HG03108 (cell line): ENCODE data around the gene IGLL5.
"Not testable (repeated sequence)": the region's sequence is repeated elsewhere in the genome, so short reads cannot be mapped to it uniquely, and the experiment has no call there.

Experiments
- ATAC-seq: cut with Tn5 transposase; IDR thresholded peaks from one replicate; pipeline ENCODE4 v1.9.1; 2021; ENCODE audit warnings: moderate library complexity; ENCODE audit not compliant: unreplicated experiment

The IGLL5 gene

GRCh38 chr22:22912988-22913253, 25.3 kb downstream of the IGLL5 start:
- no peak for ATAC-seq

GRCh38 chr22:22913989-22914388, 26.4 kb downstream of the IGLL5 start:
- ATAC-seq: no peak

- no peak for ATAC-seq
These were observed 27.4 kb downstream of the IGLL5 start for GRCh38 chr22:22914726-22915669.

- ATAC-seq: no peak
These were observed 28.0 kb downstream of the IGLL5 start for GRCh38 chr22:22915670-22916035.

- ATAC-seq: no peak
These were observed 28.8 kb downstream of the IGLL5 start for GRCh38 chr22:22916215-22916951.

GRCh38 chr22:22916952-22917290, 29.3 kb downstream of the IGLL5 start:
- ATAC-seq: no peak

- ATAC-seq: no peak
These were observed 29.8 kb downstream of the IGLL5 start for GRCh38 chr22:22917377-22917776.

- ATAC-seq: no peak
These were observed 30.8 kb downstream of the IGLL5 start for GRCh38 chr22:22918297-22918965.

GRCh38 chr22:22919041-22919440, 31.4 kb downstream of the IGLL5 start:
- ATAC-seq: no peak

GRCh38 chr22:22920104-22920654, 32.6 kb downstream of the IGLL5 start:
- no peak for ATAC-seq

- no peak for ATAC-seq
These were observed 33.4 kb downstream of the IGLL5 start for GRCh38 chr22:22920910-22921550.

GRCh38 chr22:22921575-22921974, 34.0 kb downstream of the IGLL5 start:
- ATAC-seq: no peak

GRCh38 chr22:22922092-22922953, 34.7 kb downstream of the IGLL5 start:
- ATAC-seq: not testable (repeated sequence)

GRCh38 chr22:22922954-22923319, 35.3 kb downstream of the IGLL5 start:
- ATAC-seq: no peak

- ATAC-seq: no peak
These were observed 35.8 kb downstream of the IGLL5 start for GRCh38 chr22:22923379-22923778.

GRCh38 chr22:22923930-22924329, 36.3 kb downstream of the IGLL5 start:
- ATAC-seq: no peak

- ATAC-seq: no peak
These were observed 36.9 kb downstream of the IGLL5 start for GRCh38 chr22:22924369-22925145.

- ATAC-seq: no peak
These were observed 37.7 kb downstream of the IGLL5 start for GRCh38 chr22:22925146-22925804.

GRCh38 chr22:22925805-22926369, 38.3 kb downstream of the IGLL5 start:
- no peak for ATAC-seq
